Fibroblast of lung (primary cell): ENCODE measurements around the gene PSMB11. TPM values are rescaled to one million over a fixed set of nuclear protein-coding genes. Genes with fewer than 3 reads are reported as not detected.

Source experiments
- DNase-seq, 2 donors: peaks; one replicate each; pipeline versions ENCODE4 v3.0.0 to v3.0.0-alpha.2; 2010; ENCODE audit warnings: low read depth in 2 of 2
- H2AFZ ChIP-seq: 2 replicates; pipeline ENCODE4 v1.5.1; 2012; ENCODE audit warnings: low read length, control low read depth, inconsistent platforms
- H3K27ac ChIP-seq: 2 replicates; pipeline ENCODE4 v1.5.1; 2011; ENCODE audit warnings: low read length, control low read depth; ENCODE audit not compliant: insufficient read depth
- H3K27me3 ChIP-seq: 2 replicates; pipeline ENCODE4 v1.5.1; 2011; ENCODE audit warnings: mild to moderate bottlenecking, low read length; ENCODE audit not compliant: control insufficient read depth, insufficient read depth
- H3K36me3 ChIP-seq: 2 replicates; pipeline ENCODE4 v1.5.1; 2011; ENCODE audit warnings: low read length; ENCODE audit not compliant: control insufficient read depth, insufficient read depth
- H3K4me1 ChIP-seq: 2 replicates; pipeline ENCODE4 v1.5.1; 2011; ENCODE audit warnings: low read length; ENCODE audit not compliant: control insufficient read depth, insufficient read depth; ENCODE audit errors: extremely low read depth
- H3K4me2 ChIP-seq: 2 replicates; pipeline ENCODE4 v1.5.1; 2011; ENCODE audit warnings: low read length, control low read depth; ENCODE audit not compliant: insufficient read depth; ENCODE audit errors: extremely low read depth
- H3K4me3 ChIP-seq, 4 experiments: fragments of 200-600 bp in 1 of 4; sonication (generic) in 1 of 4; replicated peaks in 1 of 4; 2 replicates each; pipeline ENCODE4 v1.5.1; 2011 to 2016; ENCODE audit warnings: low read length in 4 of 4, low read depth in 3 of 4, mild to moderate bottlenecking in 3 of 4, control low read depth in 2 of 4, inconsistent platforms in 1 of 4, mixed read lengths in 1 of 4; ENCODE audit not compliant: insufficient read depth in 1 of 4; ENCODE audit errors: control extremely low read depth in 1 of 4
- H3K79me2 ChIP-seq: 2 replicates; pipeline ENCODE4 v1.5.1; 2012; ENCODE audit warnings: mild to moderate bottlenecking, low read length, inconsistent platforms; ENCODE audit not compliant: control insufficient read depth, insufficient read depth
- H3K9ac ChIP-seq: 2 replicates; pipeline ENCODE4 v1.5.1; 2011; ENCODE audit warnings: mild to moderate bottlenecking, low read length, control low read depth; ENCODE audit not compliant: insufficient read depth
- H3K9me3 ChIP-seq: 2 replicates; pipeline ENCODE4 v1.5.1; 2012; ENCODE audit warnings: low read depth, low read length; ENCODE audit not compliant: control insufficient read depth, insufficient read depth
- H4K20me1 ChIP-seq: 2 replicates; pipeline ENCODE4 v1.5.1; 2011; ENCODE audit warnings: low read length; ENCODE audit not compliant: control insufficient read depth, insufficient read depth; ENCODE audit errors: extremely low read depth
- CTCF ChIP-seq, 2 donors: IDR thresholded peaks in 1 of 2; conservative IDR thresholded peaks in 1 of 2; 1 replicate in 1 of 2; 2 replicates in 1 of 2; pipeline ENCODE4 v1.5.1; 2011 to 2012; ENCODE audit warnings: low read length in 2 of 2, control low read depth in 1 of 2, inconsistent platforms in 1 of 2, low read depth in 1 of 2, mild to moderate bottlenecking in 1 of 2
- EZH2 ChIP-seq: IDR thresholded peaks from 2 replicates; pipeline ENCODE4 v1.5.1; 2012; ENCODE audit warnings: low read length, control low read depth, mild to moderate bottlenecking; ENCODE audit errors: missing control alignments
- polyA plus RNA-seq, 2 donors: library from polyadenylated mRNA; depleted of rRNA in 1 of 2; stranded (reverse) in 1 of 2; unstranded in 1 of 2; fragments of >200 nt; gene quantifications; 2 replicates each; pipeline ENCODE4 v1.2.1, GENCODE V29; 2011 to 2012; ENCODE audit warnings: missing spikeins in 1 of 2
- total RNA-seq: library from RNA; depleted of rRNA; stranded (reverse); fragments of >200 nt; gene quantifications from 2 replicates; pipeline ENCODE4 v1.2.1, GENCODE V29; 2014

Gene PSMB11
- total and polyA plus RNA-seq, 2 donors (not counting 1 experiment from before 2014, with no cell fraction given): under 0.01 TPM; not detected in 1

GRCh38 chr14:23043145-23043544, 1.1 kb downstream of the PSMB11 start:
- no peak for DNase-seq
- Histone ChIP-seq H3K4me1 (no peaks in the 10 kb centered on the region), H3K9me3 (no peaks in the 10 kb centered on the region), H4K20me1 (no peaks in the 10 kb centered on the region), H3K79me2 (no peaks in the 10 kb centered on the region), H3K27me3 (no peaks in the 10 kb centered on the region), H3K36me3 (no peaks in the 10 kb centered on the region), H3K4me2 (no peak overlapping the region), H3K27ac (no peak overlapping the region), H3K4me3 (no peak overlapping the region), H3K9ac (no peak overlapping the region), H2AFZ (no peak overlapping the region)
- no peak for TF ChIP-seq EZH2
- TF ChIP-seq CTCF (conservative IDR thresholded peaks at IDR 0.05 in 1 of 2, IDR thresholded peaks at IDR 0.05 in 1 of 2; ENCODE audit: low read depth in 1 of 2, low read length in 2 of 2): no peak

DNA sequence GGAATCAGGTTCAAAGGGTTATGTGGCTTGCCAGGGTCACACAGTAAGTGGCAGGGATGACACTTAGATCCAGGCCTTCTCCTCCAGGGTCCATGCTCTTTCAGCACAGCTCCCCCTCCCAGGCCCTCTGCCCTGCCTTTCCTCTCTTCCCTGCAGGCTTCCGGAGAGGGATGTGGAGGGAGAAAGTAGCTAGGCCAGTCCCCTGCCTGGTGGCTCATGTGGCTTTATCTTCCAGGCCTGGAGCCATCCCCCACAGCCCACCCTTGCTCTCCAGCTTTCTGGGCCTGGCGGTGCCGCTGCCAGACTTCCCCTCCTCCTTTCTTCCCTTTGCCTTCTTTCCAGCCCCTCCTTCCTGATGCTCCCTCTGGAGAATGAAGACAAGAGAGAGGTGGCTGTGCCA, 1.7 kb downstream of the PSMB11 start:
- Histone ChIP-seq H3K79me2 (no peaks in the 10 kb centered on the region), H3K36me3 (no peaks in the 10 kb centered on the region), H3K4me3 (no peak overlapping the region), H3K9ac (no peak overlapping the region), H3K9me3 (no peaks in the 10 kb centered on the region), H2AFZ (no peak overlapping the region), H3K27ac (no peak overlapping the region), H3K4me1 (no peaks in the 10 kb centered on the region), H3K4me2 (no peak overlapping the region), H4K20me1 (no peaks in the 10 kb centered on the region), H3K27me3 (no peaks in the 10 kb centered on the region)
- TF ChIP-seq EZH2 (no peak), CTCF (conservative IDR thresholded peaks at IDR 0.05 in 1 of 2, IDR thresholded peaks at IDR 0.05 in 1 of 2; ENCODE audit: low read depth in 1 of 2, low read length in 2 of 2) (no peak)
- no peak for DNase-seq

- no peak overlapping the region for H3K9ac ChIP-seq
- no peaks in the 10 kb centered on the region for H3K79me2 ChIP-seq
- no peak for TF ChIP-seq EZH2
- TF ChIP-seq CTCF (conservative IDR thresholded peaks at IDR 0.05 in 1 of 2, IDR thresholded peaks at IDR 0.05 in 1 of 2; ENCODE audit: low read depth in 1 of 2, low read length in 2 of 2): no peak
- no peak overlapping the region for H3K4me2 ChIP-seq
- no peaks in the 10 kb centered on the region for H3K9me3 ChIP-seq
- no peaks in the 10 kb centered on the region for H3K4me1 ChIP-seq
- no peaks in the 10 kb centered on the region for H3K27me3 ChIP-seq
- no peak for DNase-seq
- no peak overlapping the region for H3K27ac ChIP-seq
- H3K4me3 ChIP-seq: no peak overlapping the region
- no peaks in the 10 kb centered on the region for H4K20me1 ChIP-seq
- no peaks in the 10 kb centered on the region for H3K36me3 ChIP-seq
- no peak overlapping the region for H2AFZ ChIP-seq
These were observed 2.8 kb downstream of the PSMB11 start for GRCh38 chr14:23044840-23045239.
